Measurements from ENCODE around the gene SMPD4.
A peak's percentile ranks its signal among the peaks of the same experiment; 100 is the strongest.
"Not testable (repeated sequence)": the region's sequence is repeated elsewhere in the genome, so short reads cannot be mapped to it uniquely, and the experiment has no call there.

Gene SMPD4

GRCh38 chr2:130187268-130187667 is 5.9 kb upstream of the SMPD4 start:
- DNase-seq (ENCODE audit: low spot score) (no peak), FAIRE-seq (no peak)

GRCh38 chr2:130186391-130186790 is 5.0 kb upstream of the SMPD4 start:
- FAIRE-seq: no peak

GRCh38 chr2:130185896-130186295 is 4.5 kb upstream of the SMPD4 start:
- no peak for FAIRE-seq
- DNase-seq (ENCODE audit: low spot score): no peak

More at GRCh38 chr2:130186391-130186790, 5.0 kb upstream of the SMPD4 start:
- no peak for DNase-seq (ENCODE audit: low spot score)

GRCh38 chr2:130185436-130185835 is 4.0 kb upstream of the SMPD4 start:
- FAIRE-seq (no peak), DNase-seq (ENCODE audit: low spot score) (no peak)

- DNase-seq (ENCODE audit: low spot score) (no peak), FAIRE-seq (no peak)
Observed at GRCh38 chr2:130183512-130184373, 2.3 kb upstream of the SMPD4 start.

- FAIRE-seq: not testable (repeated sequence)
- peak; percentile 18 for DNase-seq (ENCODE audit: low spot score)
Observed at GRCh38 chr2:130182826-130183511, 1.6 kb upstream of the SMPD4 start.

GRCh38 chr2:130181880-130182682 is 679 bp upstream of the SMPD4 start, which contains the start of gene MZT2B:
Gene MZT2B, plus strand, starts transcription at chr2:130182262. Its CDS starts 21 bp downstream, at chr2:130182283.
- peak; percentile 78 for DNase-seq (ENCODE audit: low spot score)
- FAIRE-seq: not testable (repeated sequence)

GRCh38 chr2:130180404-130181324 is 738 bp downstream of the SMPD4 start:
- DNase-seq (ENCODE audit: low spot score): peak; percentile 35
- not testable (repeated sequence) for FAIRE-seq

- peak; percentile 16 for FAIRE-seq
- DNase-seq (ENCODE audit: low spot score): not testable (repeated sequence)
Observed at GRCh38 chr2:130174866-130175265, 6.5 kb downstream of the SMPD4 start.

- FAIRE-seq (no peak), DNase-seq (ENCODE audit: low spot score) (no peak)
Observed at GRCh38 chr2:130169896-130170295, 11.5 kb downstream of the SMPD4 start.

- DNase-seq (ENCODE audit: low spot score); FAIRE-seq: not testable (repeated sequence)
Observed at GRCh38 chr2:130169163-130169562, 12.2 kb downstream of the SMPD4 start.

- not testable (repeated sequence) for DNase-seq (ENCODE audit: low spot score); FAIRE-seq
Observed at GRCh38 chr2:130166611-130167010, 14.8 kb downstream of the SMPD4 start.

GRCh38 chr2:130165293-130166016 is 15.9 kb downstream of the SMPD4 start:
- FAIRE-seq (no peak), DNase-seq (ENCODE audit: low spot score) (no peak)

GRCh38 chr2:130162968-130163367 is 18.4 kb downstream of the SMPD4 start:
- no peak for FAIRE-seq
- DNase-seq (ENCODE audit: low spot score): no peak

GRCh38 chr2:130162486-130162885 is 18.9 kb downstream of the SMPD4 start:
- FAIRE-seq: not testable (repeated sequence)

GRCh38 chr2:130160838-130161705 is 20.3 kb downstream of the SMPD4 start:
- FAIRE-seq: peak; percentile 83
- DNase-seq (ENCODE audit: low spot score): peak; percentile 71

More at GRCh38 chr2:130162486-130162885, 18.9 kb downstream of the SMPD4 start:
- DNase-seq (ENCODE audit: low spot score): not testable (repeated sequence)

- DNase-seq (ENCODE audit: low spot score): peak; percentile 17
- FAIRE-seq: peak; percentile 76
Observed at GRCh38 chr2:130160131-130160530, 21.3 kb downstream of the SMPD4 start.

- not testable (repeated sequence) for DNase-seq (ENCODE audit: low spot score); FAIRE-seq
Observed at GRCh38 chr2:130159376-130159775, 22.0 kb downstream of the SMPD4 start.

- DNase-seq (ENCODE audit: low spot score) (no peak), FAIRE-seq (no peak)
Observed at GRCh38 chr2:130158631-130159030, 22.8 kb downstream of the SMPD4 start.
